ENCODE data around the gene CDK11A.

CDK11A gene

GRCh38 chr1:1684031-1684681 is 40.0 kb downstream of the CDK11A start:
- H3K79me2 ChIP-seq (ENCODE audit: insufficient read depth, low read length): peaks cover 78% of the 10 kb centered on the region
- H3K36me3 ChIP-seq (ENCODE audit: insufficient read depth, low read length): peaks cover 11% of the 10 kb centered on the region; the same call in 1 of the 2 replicates
- no peaks in the 10 kb centered on the region for H3K27me3 ChIP-seq (ENCODE audit: insufficient read depth, low read length, poor library complexity)
- no peak overlapping the region for H3K4me2 ChIP-seq (ENCODE audit: insufficient read depth, low read length)
- H3K9ac ChIP-seq (ENCODE audit: low read depth, low read length): no peak overlapping the region
- H4K20me1 ChIP-seq (ENCODE audit: insufficient read depth, low read length): peaks cover 27% of the 10 kb centered on the region
- DNase-seq: no peak
- no peaks in the 10 kb centered on the region for H3K9me3 ChIP-seq (ENCODE audit: insufficient read depth, low read length, severe bottlenecking)
- ATAC-seq (ENCODE audit: insufficient read depth, low read depth): no peak
- H3K27ac ChIP-seq (ENCODE audit: low read length): no peak overlapping the region
- 0 out of 2 replicates have a peak, but pooled peaks cover 2% of the 10 kb centered on the region for H3K4me1 ChIP-seq (ENCODE audit: insufficient read depth, low read length)
- no peak for TF ChIP-seq CTCF (IDR thresholded peaks at IDR 0.05; ENCODE audit: borderline replicate concordance, extremely low read depth, low read length, poor library complexity, severe bottlenecking)
- H3K4me3 ChIP-seq (ENCODE audit: low read depth in 1 of 2, low read length in 2 of 2): no peak overlapping the region
- no peak overlapping the region for H2AFZ ChIP-seq (ENCODE audit: low read depth, low read length)

GRCh38 chr1:1683104-1683905 is 40.9 kb downstream of the CDK11A start:
- H3K27me3 ChIP-seq (ENCODE audit: insufficient read depth, low read length, poor library complexity): no peaks in the 10 kb centered on the region
- H3K36me3 ChIP-seq (ENCODE audit: insufficient read depth, low read length): peaks cover 9% of the 10 kb centered on the region; the same call in 1 of the 2 replicates
- DNase-seq (no peak), ATAC-seq (ENCODE audit: insufficient read depth, low read depth) (no peak)
- no peak overlapping the region for H3K4me2 ChIP-seq (ENCODE audit: insufficient read depth, low read length)
- no peak overlapping the region for H2AFZ ChIP-seq (ENCODE audit: low read depth, low read length)
- peaks cover 83% of the 10 kb centered on the region for H3K79me2 ChIP-seq (ENCODE audit: insufficient read depth, low read length)
- no peak overlapping the region for H3K4me3 ChIP-seq (ENCODE audit: low read depth in 1 of 2, low read length in 2 of 2)
- H3K9me3 ChIP-seq (ENCODE audit: insufficient read depth, low read length, severe bottlenecking): no peaks in the 10 kb centered on the region
- H4K20me1 ChIP-seq (ENCODE audit: insufficient read depth, low read length): peaks cover 35% of the 10 kb centered on the region
- H3K9ac ChIP-seq (ENCODE audit: low read depth, low read length): no peak overlapping the region
- TF ChIP-seq EZH2 (IDR thresholded peaks at IDR 0.05; ENCODE audit: borderline replicate concordance, low read depth, low read length, severe bottlenecking): no peak
- TF ChIP-seq CTCF (IDR thresholded peaks at IDR 0.05; ENCODE audit: borderline replicate concordance, extremely low read depth, low read length, poor library complexity, severe bottlenecking): no peak
- no peak overlapping the region for H3K27ac ChIP-seq (ENCODE audit: low read length)
- H3K4me1 ChIP-seq (ENCODE audit: insufficient read depth, low read length): peaks cover 10% of the 10 kb centered on the region

- no peaks in the 10 kb centered on the region for H3K9me3 ChIP-seq (ENCODE audit: insufficient read depth, low read length, severe bottlenecking)
- DNase-seq (no peak), ATAC-seq (ENCODE audit: insufficient read depth, low read depth) (no peak)
- H3K4me2 ChIP-seq (ENCODE audit: insufficient read depth, low read length): no peak overlapping the region
- peaks cover 68% of the 10 kb centered on the region for H3K79me2 ChIP-seq (ENCODE audit: insufficient read depth, low read length)
- no peak overlapping the region for H2AFZ ChIP-seq (ENCODE audit: low read depth, low read length)
- no peak for TF ChIP-seq EZH2 (IDR thresholded peaks at IDR 0.05; ENCODE audit: borderline replicate concordance, low read depth, low read length, severe bottlenecking)
- no peak for TF ChIP-seq CTCF (IDR thresholded peaks at IDR 0.05; ENCODE audit: borderline replicate concordance, extremely low read depth, low read length, poor library complexity, severe bottlenecking)
- peaks cover 33% of the 10 kb centered on the region for H4K20me1 ChIP-seq (ENCODE audit: insufficient read depth, low read length)
- H3K27me3 ChIP-seq (ENCODE audit: insufficient read depth, low read length, poor library complexity): no peaks in the 10 kb centered on the region
- peaks cover 20% of the 10 kb centered on the region for H3K4me1 ChIP-seq (ENCODE audit: insufficient read depth, low read length)
- H3K9ac ChIP-seq (ENCODE audit: low read depth, low read length): no peak overlapping the region
- H3K4me3 ChIP-seq (ENCODE audit: low read depth in 1 of 2, low read length in 2 of 2): no peak overlapping the region
- no peak overlapping the region for H3K27ac ChIP-seq (ENCODE audit: low read length)
- H3K36me3 ChIP-seq (ENCODE audit: insufficient read depth, low read length): peaks cover 9% of the 10 kb centered on the region; the same call in 1 of the 2 replicates
These were observed 43.3 kb downstream of the CDK11A start for GRCh38 chr1:1680912-1681273.
